Stimulated activated CD4-positive, alpha-beta T cell treated with anti-CD3 and anti-CD28 coated beads, TNF-alpha, amount 100 ng/mL, for 1 hour (primary cell): Measurements from ENCODE around the gene RNF44.

Experiments used
- DNase-seq, 3 donors: peaks; one replicate each; pipeline ENCODE4 v3.0.0-alpha.2; 2020; ENCODE audit warnings: low read depth in 3 of 3, low spot score in 1 of 3

Gene RNF44

GRCh38 chr5:176535664-176536131 is 1.5 kb downstream of the RNF44 start:
- DNase-seq = no peak

DNA sequence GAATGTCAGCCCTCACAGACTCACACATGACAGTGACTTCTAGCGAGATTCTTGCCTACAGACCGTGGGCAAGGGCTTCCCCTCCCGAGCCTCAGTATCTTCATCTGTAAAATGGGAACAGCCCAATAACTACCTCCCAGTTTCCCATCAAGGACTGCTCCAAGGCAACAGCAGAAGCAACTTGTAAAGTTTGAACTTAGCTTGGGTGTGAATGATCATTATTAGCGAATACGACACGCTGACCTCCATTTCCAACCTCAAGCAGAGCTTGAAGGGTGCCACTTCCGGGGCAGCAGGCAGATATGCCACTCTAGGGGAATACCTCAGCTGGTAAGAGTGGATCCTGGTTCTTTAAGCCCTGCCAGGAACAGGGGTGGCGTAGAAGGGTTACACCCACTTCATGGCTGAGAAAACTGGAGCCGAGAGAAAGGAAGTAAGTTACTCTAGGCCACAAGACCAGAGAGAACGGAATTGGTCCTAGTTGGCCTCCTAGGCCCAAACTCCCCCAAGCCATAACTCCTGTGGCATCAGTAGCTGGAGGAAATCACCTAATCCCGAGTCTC is 2.0 kb downstream of the RNF44 start:
- no peak for DNase-seq

GRCh38 chr5:176534640-176535039 is 2.6 kb downstream of the RNF44 start:
- DNase-seq = no peak

DNA sequence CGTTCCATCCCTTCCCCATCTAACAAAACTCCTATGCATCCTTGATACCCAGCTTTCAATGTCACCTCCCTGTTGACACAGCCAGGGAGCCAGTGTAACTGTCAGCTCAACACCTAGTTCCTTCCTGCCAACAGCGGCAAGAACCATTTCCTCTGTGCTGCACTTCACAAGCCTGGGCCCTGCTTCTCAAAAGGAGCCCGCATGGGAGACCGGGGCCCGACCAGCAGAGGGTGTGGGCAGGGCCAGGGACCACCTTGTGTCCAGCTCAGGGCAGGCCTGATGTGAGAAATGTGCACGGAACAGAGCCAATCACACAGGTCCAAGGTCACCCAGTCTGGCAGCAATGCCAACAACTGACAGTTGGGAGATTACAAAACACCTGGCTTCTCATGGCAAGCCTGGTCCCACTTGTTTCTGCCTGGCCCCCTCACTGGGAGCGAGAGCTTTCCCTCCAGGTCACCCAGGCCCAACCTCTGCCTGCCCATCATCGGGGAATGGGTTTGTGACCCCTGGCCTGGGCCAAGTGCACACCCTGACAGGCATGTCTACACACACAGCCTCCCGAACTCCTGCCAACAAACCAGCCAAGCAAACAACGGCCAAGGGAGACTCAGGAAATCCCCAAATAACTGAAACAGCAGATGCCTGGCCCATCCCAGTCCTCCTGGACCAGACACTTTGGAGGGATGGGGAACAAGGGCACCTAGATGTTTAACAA is 3.1 kb downstream of the RNF44 start:
- no peak for DNase-seq

DNA sequence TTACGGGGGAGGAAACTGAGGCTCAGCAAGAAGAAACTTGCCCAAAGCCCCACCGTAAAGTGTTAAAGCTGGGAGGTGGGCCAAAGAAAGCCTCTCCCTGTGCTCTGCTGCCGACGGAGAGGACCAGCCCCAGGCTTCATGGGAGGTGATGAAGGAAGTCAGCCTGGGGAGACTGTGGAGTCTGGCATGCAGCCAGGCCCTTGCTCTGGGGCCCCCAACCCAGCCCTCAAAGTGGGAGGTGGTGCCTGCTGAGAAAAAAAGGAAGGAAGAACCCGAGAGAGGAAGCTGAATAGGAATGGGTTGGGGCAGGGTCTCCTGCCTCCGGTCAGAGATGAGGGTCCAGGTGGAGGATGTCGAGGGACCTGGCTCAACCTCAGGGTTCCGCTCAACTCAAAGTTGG is 3.8 kb downstream of the RNF44 start:
- no peak for DNase-seq

GRCh38 chr5:176532795-176533194 is 4.4 kb downstream of the RNF44 start:
- no peak for DNase-seq

DNA sequence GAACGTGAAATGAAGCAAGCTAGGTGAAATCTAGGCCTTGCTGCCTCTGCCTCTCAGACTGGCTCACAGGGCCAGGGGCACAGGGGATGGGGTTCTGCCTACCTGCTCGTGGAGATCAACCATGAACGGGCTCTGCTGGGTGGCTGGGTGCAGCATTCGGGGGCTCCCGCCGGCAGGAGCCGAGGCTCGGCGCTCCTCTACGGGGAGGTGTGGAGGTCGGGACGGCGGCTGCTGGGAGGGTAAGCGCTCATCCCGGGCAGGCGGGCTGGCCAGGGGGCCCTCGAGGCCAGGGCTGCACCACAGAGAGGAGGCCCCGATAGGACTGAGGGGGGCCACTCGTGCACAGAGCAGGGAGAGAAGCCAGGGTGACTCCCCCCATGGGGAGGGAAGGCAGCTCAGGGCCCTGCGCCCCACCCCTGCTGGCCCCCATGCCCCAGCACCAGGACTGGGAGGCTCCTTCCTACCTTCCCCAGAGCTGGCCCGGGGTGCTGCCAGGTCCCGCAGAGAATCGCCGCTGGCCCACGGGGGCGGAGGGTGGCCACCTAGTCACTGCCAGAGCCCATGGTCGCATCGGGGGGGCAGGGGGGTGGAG is 5.2 kb downstream of the RNF44 start:
- no peak for DNase-seq

- no peak for DNase-seq
Measured at GRCh38 chr5:176530983-176531901, 6.0 kb downstream of the RNF44 start.

DNA sequence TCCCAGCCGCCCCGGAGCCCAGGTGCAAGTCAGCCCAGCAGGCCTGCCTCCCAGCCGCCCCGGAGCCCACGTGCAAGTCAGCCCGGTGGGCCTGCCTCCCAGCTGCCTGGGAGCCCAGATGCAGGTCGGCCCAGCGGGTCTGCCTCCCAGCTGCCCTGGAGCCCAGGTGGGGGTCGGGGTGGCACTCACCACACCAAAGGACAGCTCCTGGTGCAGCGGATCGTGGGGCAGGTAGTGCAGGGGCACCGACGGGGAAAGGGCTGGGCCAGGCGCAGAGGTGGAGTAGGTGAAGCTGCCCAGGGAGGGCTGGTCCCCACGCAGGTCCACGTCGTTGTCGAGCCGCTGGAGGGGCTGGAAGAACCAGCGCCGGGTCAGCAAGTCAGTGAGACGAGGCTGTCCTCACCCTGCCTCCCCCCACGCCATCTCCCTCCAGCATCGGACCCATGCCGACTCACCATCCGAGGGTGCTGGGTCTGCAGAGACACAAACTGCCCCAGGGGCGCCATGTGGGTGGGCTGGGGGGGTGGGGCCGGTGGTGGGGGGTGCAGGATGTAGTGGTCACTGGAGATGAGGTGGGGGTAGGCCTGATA is 6.7 kb downstream of the RNF44 start:
- no peak for DNase-seq

- DNase-seq = no peak
Measured at GRCh38 chr5:176529741-176530141, 7.5 kb downstream of the RNF44 start.

DNA sequence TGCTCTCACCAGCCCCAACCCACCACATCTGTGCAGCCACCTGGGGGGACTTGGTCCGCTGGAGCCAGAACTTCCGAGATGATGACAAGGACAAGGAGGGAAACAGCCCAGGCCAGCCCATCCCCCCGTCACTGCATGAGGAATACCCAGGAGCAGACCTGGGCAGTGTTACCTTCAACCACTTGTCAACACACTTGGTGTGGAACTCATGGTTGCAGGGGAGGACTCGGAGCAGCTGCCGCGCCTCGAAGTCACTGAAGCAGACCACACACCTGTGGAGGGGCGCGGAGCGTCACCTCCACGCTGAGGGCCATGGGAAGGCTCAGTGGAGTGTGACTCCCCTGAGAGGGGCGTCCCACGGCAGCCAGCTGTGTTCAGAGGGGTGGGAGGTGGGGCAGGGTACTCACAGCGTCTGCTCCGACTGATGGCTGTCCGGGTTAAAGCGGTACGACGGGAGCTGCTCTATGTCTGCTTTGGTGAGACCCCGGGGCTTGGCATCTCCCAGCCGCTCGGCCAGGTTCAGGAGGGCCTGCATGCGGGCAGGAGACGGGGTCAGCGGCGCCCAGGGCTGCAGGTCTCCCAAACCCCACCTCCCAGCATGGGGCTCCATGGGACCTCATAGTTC is 8.0 kb downstream of the RNF44 start:
- DNase-seq = no peak

- DNase-seq = no peak
Measured at GRCh38 chr5:176528761-176529115, 8.5 kb downstream of the RNF44 start.

- DNase-seq = no peak
Measured at GRCh38 chr5:176528301-176528700, 8.9 kb downstream of the RNF44 start.

DNA sequence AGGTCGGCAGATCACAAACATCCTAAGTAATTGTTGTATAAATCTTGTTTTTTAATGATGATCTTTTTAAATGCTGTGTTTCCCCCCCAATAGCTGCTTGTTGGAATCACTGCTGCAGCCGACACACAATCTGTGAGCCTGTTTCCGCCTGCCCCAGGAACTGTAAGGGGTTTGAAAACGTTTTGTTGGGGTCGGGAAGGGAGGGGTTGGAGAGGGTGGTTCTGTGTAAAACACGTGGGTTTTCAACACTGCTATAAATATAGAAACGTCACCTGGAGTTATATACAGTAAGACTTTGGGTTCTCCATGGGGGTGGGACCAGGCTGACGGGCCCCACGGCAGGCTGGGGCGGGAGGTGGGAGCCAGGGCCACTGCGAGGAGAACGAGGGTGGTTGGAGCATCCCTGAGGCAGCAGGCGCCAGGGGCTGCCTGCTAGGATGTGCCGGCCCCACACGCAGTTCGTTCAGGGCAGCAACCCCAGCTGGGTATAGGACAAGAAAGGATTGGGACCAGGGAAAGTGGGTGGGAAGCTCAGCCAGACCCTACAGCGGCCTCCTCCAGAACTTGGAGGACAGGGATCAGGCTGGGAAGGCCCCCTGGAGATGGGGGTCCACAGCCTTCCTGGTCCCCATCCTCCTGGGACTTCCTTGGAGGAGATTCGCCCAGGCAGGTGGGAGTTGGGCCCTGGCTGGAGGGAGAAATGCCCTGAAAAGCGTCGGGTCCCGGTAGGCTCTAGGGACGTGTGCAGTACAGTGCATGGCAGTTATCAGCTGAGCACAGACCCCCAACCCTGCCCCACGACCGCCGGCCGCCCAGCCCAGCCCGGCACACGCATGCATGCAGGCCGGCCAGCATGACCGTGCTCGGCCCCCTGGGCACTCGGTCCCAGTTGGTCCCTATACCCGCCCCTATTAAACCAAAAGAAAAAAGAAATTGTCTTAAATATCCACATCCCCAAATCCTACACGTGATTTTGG is 9.7 kb downstream of the RNF44 start:
- no peak for DNase-seq

GRCh38 chr5:176526462-176526861 is 10.7 kb downstream of the RNF44 start:
- no peak for DNase-seq

DNA sequence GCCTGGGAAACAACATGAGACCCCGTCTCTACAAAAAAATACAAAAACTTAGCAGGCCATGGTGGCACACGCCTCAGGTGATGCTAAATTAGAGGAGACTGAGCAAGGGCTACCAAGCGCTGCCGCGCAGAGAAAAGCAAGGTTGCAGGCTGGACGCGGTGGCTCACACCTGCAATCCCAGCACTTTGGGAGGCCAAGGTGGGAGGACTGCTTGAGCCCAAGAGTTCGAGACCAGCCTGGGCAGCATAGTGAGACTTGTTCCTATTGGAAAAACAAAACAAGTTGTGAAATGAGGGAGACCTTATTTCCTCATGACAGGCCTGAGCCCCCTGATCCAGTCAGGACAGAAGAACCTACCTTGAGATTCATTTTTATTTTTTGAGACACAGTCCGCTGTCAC is 11.5 kb downstream of the RNF44 start:
- DNase-seq = no peak

DNA sequence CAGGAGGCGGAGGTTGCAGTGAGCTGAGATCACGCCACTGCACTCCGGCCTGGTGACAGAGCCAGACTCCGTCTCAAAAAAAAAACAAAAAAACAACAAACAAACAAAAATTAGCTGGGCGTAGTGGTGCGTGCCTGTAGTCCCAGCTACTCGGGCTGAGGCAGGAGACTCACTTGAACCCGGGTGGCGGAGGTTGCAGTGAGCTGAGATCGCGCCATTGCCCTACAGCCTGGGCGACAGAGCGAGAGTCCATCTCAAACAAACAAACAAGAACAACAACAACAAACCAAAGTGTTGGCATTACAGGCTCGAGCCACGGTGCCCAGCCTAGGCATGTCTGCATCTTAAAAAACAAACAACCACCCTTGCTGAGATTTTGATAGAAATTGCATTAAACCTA is 12.2 kb downstream of the RNF44 start:
- DNase-seq = no peak

- DNase-seq = no peak
Measured at GRCh38 chr5:176524138-176524537, 13.1 kb downstream of the RNF44 start.

- DNase-seq = no peak
Measured at GRCh38 chr5:176521699-176522263, 15.4 kb downstream of the RNF44 start.
